IMR-90 (cell line): ENCODE data around the gene H2BW2.

Experiments used
- BHLHE40 ChIP-seq: fragments of 150-350 bp; IDR thresholded peaks from 2 replicates; pipeline ENCODE4 v1.6.1; 2016; ENCODE audit warnings: mild to moderate bottlenecking, low read depth, low read length
- CEBPB ChIP-seq: IDR thresholded peaks from 2 replicates; pipeline ENCODE4 v1.6.1; 2012; ENCODE audit warnings: low read depth, low read length, improper control_type of control experiment
- FOS ChIP-seq: fragments of 150-350 bp; IDR thresholded peaks from 2 replicates; pipeline ENCODE4 v1.6.1; 2016; ENCODE audit warnings: low read depth, low read length
- MAFK ChIP-seq: IDR thresholded peaks from 2 replicates; pipeline ENCODE4 v1.6.1; 2012; ENCODE audit warnings: low read depth, low read length, improper control_type of control experiment
- MXI1 ChIP-seq: IDR thresholded peaks from 2 replicates; pipeline ENCODE4 v1.6.1; 2012; ENCODE audit warnings: low read depth, mild to moderate bottlenecking, low read length, moderate library complexity, borderline replicate concordance
- POLR2A ChIP-seq: IDR thresholded peaks from 2 replicates; pipeline ENCODE4 v1.6.1; 2012; ENCODE audit warnings: mild to moderate bottlenecking, low read depth, low read length
- RAD21 ChIP-seq: IDR thresholded peaks from 2 replicates; pipeline ENCODE4 v1.6.1; 2012; ENCODE audit warnings: low read length, improper control_type of control experiment
- RCOR1 ChIP-seq: IDR thresholded peaks from 2 replicates; pipeline ENCODE4 v1.6.1; 2012; ENCODE audit warnings: mild to moderate bottlenecking, low read length, improper control_type of control experiment; ENCODE audit not compliant: insufficient replicate concordance
- SMC3 ChIP-seq: fragments of 150-350 bp; IDR thresholded peaks from 2 replicates; pipeline ENCODE4 v1.6.1; 2016; ENCODE audit warnings: low read depth, mild to moderate bottlenecking, antibody characterized with exemption, low read length, moderate library complexity
- TF ChIP-seq, protein P1 (sequence below): conservative IDR thresholded peaks from 2 replicates; pipeline ENCODE4 v1.5.1; 2012; ENCODE audit warnings: mild to moderate bottlenecking, low read depth, low read length, improper control_type of control experiment
- TF ChIP-seq, protein P2 (sequence below): fragments of 150-350 bp; IDR thresholded peaks from 2 replicates; pipeline ENCODE4 v1.6.1; 2017; ENCODE audit warnings: mild to moderate bottlenecking, antibody characterized with exemption, low read length, low read depth

DNA sequence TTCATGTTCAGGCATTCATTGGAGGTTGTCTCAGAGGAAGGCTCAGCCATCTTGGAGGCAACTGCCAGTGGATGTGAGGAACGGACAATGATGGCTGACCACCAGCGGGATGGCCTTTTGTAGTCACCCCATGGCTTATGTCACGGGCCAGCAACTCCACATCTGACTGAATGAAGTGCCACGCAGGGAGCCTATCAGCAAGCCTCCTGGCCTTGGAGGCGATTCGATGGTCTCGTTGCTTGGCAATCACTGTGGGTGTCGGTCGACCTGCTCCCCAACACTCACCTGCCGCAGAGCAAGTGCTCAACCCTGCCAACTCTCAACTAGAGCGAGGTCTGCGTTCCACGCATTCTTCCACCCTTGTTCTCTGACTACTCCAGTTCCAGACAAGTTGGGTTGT is 7.4 kb downstream of the H2BW2 start:
- TF ChIP-seq, protein P1, sequence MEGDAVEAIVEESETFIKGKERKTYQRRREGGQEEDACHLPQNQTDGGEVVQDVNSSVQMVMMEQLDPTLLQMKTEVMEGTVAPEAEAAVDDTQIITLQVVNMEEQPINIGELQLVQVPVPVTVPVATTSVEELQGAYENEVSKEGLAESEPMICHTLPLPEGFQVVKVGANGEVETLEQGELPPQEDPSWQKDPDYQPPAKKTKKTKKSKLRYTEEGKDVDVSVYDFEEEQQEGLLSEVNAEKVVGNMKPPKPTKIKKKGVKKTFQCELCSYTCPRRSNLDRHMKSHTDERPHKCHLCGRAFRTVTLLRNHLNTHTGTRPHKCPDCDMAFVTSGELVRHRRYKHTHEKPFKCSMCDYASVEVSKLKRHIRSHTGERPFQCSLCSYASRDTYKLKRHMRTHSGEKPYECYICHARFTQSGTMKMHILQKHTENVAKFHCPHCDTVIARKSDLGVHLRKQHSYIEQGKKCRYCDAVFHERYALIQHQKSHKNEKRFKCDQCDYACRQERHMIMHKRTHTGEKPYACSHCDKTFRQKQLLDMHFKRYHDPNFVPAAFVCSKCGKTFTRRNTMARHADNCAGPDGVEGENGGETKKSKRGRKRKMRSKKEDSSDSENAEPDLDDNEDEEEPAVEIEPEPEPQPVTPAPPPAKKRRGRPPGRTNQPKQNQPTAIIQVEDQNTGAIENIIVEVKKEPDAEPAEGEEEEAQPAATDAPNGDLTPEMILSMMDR, result no peak
- no peak for TF ChIP-seq SMC3
- no peak for TF ChIP-seq POLR2A
- no peak for TF ChIP-seq MAFK
- no peak for TF ChIP-seq MXI1
- no peak for TF ChIP-seq CEBPB
- no peak for TF ChIP-seq RCOR1
- TF ChIP-seq BHLHE40, result no peak
- TF ChIP-seq, protein P2, sequence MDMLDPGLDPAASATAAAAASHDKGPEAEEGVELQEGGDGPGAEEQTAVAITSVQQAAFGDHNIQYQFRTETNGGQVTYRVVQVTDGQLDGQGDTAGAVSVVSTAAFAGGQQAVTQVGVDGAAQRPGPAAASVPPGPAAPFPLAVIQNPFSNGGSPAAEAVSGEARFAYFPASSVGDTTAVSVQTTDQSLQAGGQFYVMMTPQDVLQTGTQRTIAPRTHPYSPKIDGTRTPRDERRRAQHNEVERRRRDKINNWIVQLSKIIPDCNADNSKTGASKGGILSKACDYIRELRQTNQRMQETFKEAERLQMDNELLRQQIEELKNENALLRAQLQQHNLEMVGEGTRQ, result no peak
- TF ChIP-seq FOS, result no peak
- no peak for TF ChIP-seq RAD21
